Heart left ventricle (tissue), 16 donors: ENCODE measurements around the gene SLC25A29. TPM values are rescaled to one million over a fixed set of nuclear protein-coding genes. Genes with fewer than 3 reads are reported as not detected.

Source experiments
- ATAC-seq, 4 donors: fragments of 200-7000 bp; cut with Tn5 transposase; one replicate each; pipeline ENCODE4 v1.9.1; 2020 to 2022; ENCODE audit warnings: moderate library complexity in 4 of 4, mild to moderate bottlenecking in 3 of 4, moderate number of reproducible peaks in 1 of 4
- DNase-seq, 5 donors: peaks; one replicate each; pipeline ENCODE4 v3.0.0-alpha.2; 2020
- H3K27ac ChIP-seq, 12 donors: fragments of 200-600 bp; sonication (generic) in 4 of 12; one replicate each; pipeline versions ENCODE4 v1.5.0 to v1.8.0; 2016 to 2022; ENCODE audit warnings: mild to moderate bottlenecking in 2 of 12
- H3K27me3 ChIP-seq, 9 donors: fragments of 200-600 bp; sonication (generic) in 2 of 9; one replicate each; pipeline versions ENCODE4 v1.5.1 to v1.8.0; 2016 to 2022; ENCODE audit warnings: mild to moderate bottlenecking in 3 of 9
- H3K36me3 ChIP-seq, 9 donors: fragments of 200-600 bp; sonication (generic) in 2 of 9; one replicate each; pipeline versions ENCODE4 v1.5.0 to v1.8.0; 2018 to 2022; ENCODE audit warnings: mild to moderate bottlenecking in 2 of 9
- H3K4me1 ChIP-seq, 12 donors: fragments of 200-600 bp; sonication (generic) in 4 of 12; one replicate each; pipeline versions ENCODE4 v1.5.0 to v1.8.0; 2016 to 2022; ENCODE audit warnings: mild to moderate bottlenecking in 3 of 12
- H3K4me3 ChIP-seq, 12 donors: fragments of 200-600 bp; sonication (generic) in 4 of 12; one replicate each; pipeline versions ENCODE4 v1.5.0 to v1.8.0; 2017 to 2022; ENCODE audit warnings: mild to moderate bottlenecking in 9 of 12, moderate library complexity in 4 of 12
- H3K9me3 ChIP-seq, 12 donors: fragments of 200-600 bp; sonication (generic) in 4 of 12; one replicate each; pipeline versions ENCODE4 v1.5.0 to v1.8.0; 2016 to 2022; ENCODE audit warnings: mild to moderate bottlenecking in 1 of 12
- CTCF ChIP-seq, 12 donors: fragments of 200-600 bp; sonication (generic) in 4 of 12; IDR thresholded peaks; one replicate each; pipeline versions ENCODE4 v1.5.0 to v1.8.0; 2018 to 2022; ENCODE audit warnings: antibody characterized with exemption in 12 of 12, mild to moderate bottlenecking in 5 of 12
- POLR2A ChIP-seq, 2 donors: fragments of 450-650 bp; IDR thresholded peaks; one replicate each; pipeline ENCODE4 v1.6.1; 2017; ENCODE audit warnings: antibody characterized with exemption in 2 of 2, mild to moderate bottlenecking in 2 of 2, moderate library complexity in 2 of 2
- WGBS, 4 donors: extraction: QIAGEN DNeasy Blood & Tissue Kit in 2 of 4; methylation state at CpG; one replicate each; pipeline versions ENCODE4 v1.1.5 to v1.1.7; 2013 to 2018; 5-methylcytosine and 5-hydroxymethylcytosine counted together
- intact Hi-C, 10 donors: fragments of 100-400 bp; cut with DNase I; formaldehyde crosslinking; loops; one replicate each; pipeline versions ENCODE4 v1.11.1 to v1.14.2; 2022
- polyA plus RNA-seq, 2 donors: library from polyadenylated mRNA; stranded (reverse); fragments of 200-250 nt; gene quantifications; one replicate each; pipeline ENCODE4 v1.2.3, GENCODE V29; 2013
- total RNA-seq, 9 donors: library from RNA; depleted of rRNA in 2 of 9; stranded (reverse); fragments of >200 nt in 2 of 9; fragmentation: NEBNext Ultra II Directional in 3 of 9; extraction: Animal tissue kit (Norgen Biotek cat#: 25700) in 3 of 9; gene quantifications; one replicate each; pipeline versions ENCODE4 v1.1.0 to v1.2.4, GENCODE V29; 2016 to 2023
- donor health status: ischemic (EF 13 %, LVEDD 7.1; RV severe dilation, severe dysfunction).
- donor health status: healthy with polysubstance abuse.
- donor health status: DM: no; HTN: yes; CAD: no.
- donor health status: DM: no; HTN: no; CAD: no.
- donor health status: ischemic (EF 25% LVEDD 6.9; RV normal size, moderate dysfunction).
- donor health status: ischemic (EF 25% LVEDD 5.7; RV mildly dilated, moderate dysfunction).
- donor health status: healthy.
- donor health status: DM: yes; HTN: yes; CAD: no.
- donor health status: ischemic (EF 35%, LVEDD 5.7; RV mildly dilated, moderate dysfunction).
- donor health status: nonischemic (EF 11% LVEDD 7.7; RV severe dilation, severe dysfunction).
- donor health status: DM: yes; HTN: yes; CAD: no.
- donor health status: PGD.
- donor health status: ischemic (EF 29% LVEDD 5.4; RV normal size, mild dysfunction).
- donor health status: nonischemic (EF 23%, LVEDD 6.1; RV moderate dilation, normal function).

Gene SLC25A29
- total and polyA plus RNA-seq, 11 donors: 10.2 to 34.2 (median 21.7) TPM

- TF ChIP-seq CTCF (IDR thresholded peaks at IDR 0.05) (no peak), POLR2A (IDR thresholded peaks at IDR 0.05) (no peak)
- ATAC-seq (no peak), DNase-seq (peak in 1 of 5 donors; percentile 13)
- 91 to 98% (median 94%) methylated on average over 11 of the region's 11 CpGs for WGBS, 4 donors
- Histone ChIP-seq H3K27me3 (no peaks in the 10 kb centered on the region), H3K27ac (peak overlapping the region in 5 of 12 donors; percentile 11 to 88 (median 44)), H3K4me3 (no peak overlapping the region), H3K4me1 (peaks cover 0 to 35% (median 14%) of the 10 kb centered on the region in 12 donors), H3K9me3 (no peaks in the 10 kb centered on the region), H3K36me3 (peaks cover 4 to 80% (median 67%) of the 10 kb centered on the region in 9 donors)
- intact Hi-C loops: no loop called here
These were observed 36.0 kb upstream of the SLC25A29 start for GRCh38 chr14:100342195-100342594.

DNA sequence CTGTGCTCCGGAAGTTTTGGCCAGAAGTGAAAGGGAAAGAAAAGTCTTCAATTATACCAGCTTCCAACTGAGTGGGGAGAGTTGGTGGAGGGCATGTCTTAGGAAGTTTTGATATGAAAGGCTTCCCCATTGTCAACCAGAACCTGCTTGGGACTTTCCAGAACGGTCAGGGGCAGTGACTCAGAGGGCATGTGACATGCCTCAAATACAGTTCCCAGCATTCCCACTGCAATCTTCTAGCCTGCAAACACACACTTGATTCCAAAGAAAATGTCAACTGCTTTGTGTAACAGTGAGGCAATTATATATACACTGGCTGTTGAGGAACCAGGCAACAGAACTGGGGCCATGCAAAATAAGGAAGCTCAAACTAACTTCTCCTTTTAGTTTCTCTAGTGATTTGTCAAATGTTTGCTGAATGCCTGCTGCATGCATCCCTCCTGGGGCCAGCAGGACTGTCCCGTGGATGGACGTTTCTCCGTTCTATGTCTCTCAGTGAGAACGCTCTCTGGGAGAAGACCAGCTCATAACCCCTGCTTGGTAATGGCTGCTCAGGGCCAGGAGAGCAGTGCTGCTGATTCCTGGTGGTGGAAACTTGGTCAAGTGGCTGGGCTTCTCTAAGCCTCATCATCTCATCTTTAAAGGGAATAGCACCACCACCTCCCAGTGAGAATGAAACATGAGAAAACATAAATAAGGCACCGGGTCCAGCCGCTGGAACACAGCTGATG, 35.2 kb upstream of the SLC25A29 start:
- Histone ChIP-seq H3K4me3 (no peak overlapping the region), H3K36me3 (peaks cover 3 to 80% (median 67%) of the 10 kb centered on the region in 9 donors)

GRCh38 chr14:100340423-100340813, 34.2 kb upstream of the SLC25A29 start:
- Histone ChIP-seq H3K4me3 (no peak overlapping the region), H3K27me3 (no peaks in the 10 kb centered on the region), H3K9me3 (no peaks in the 10 kb centered on the region), H3K27ac (peak overlapping the region in 11 of 12 donors; percentile 11 to 88 (median 47)), H3K36me3 (peaks cover 0 to 79% (median 68%) of the 10 kb centered on the region in 9 donors), H3K4me1 (peaks cover 0 to 35% (median 14%) of the 10 kb centered on the region in 12 donors)
- intact Hi-C loops: no loop called here
- TF ChIP-seq CTCF (IDR thresholded peaks at IDR 0.05) (no peak), POLR2A (IDR thresholded peaks at IDR 0.05) (no peak)
- ATAC-seq (peak in 3 of 4 donors; percentile 45 to 58 (median 58)), DNase-seq (peak in 2 of 5 donors; percentile 10 to 16)
- 62 to 74% (median 69%) methylated on average over 6 of the region's 6 CpGs for WGBS, 4 donors

More for the DNA sequence above, 35.2 kb upstream of the SLC25A29 start:
- TF ChIP-seq CTCF (IDR thresholded peaks at IDR 0.05): no peak
- TF ChIP-seq POLR2A (IDR thresholded peaks at IDR 0.05): no peak
- Histone ChIP-seq H3K27ac (peak overlapping the region in 11 of 12 donors; percentile 11 to 88 (median 47)), H3K27me3 (no peaks in the 10 kb centered on the region), H3K4me1 (peaks cover 0 to 35% (median 14%) of the 10 kb centered on the region in 12 donors), H3K9me3 (no peaks in the 10 kb centered on the region)
- peak; percentile 52 to 89 (median 82) for ATAC-seq
- 59 to 69% (median 64%) methylated on average over 8 of the region's 8 CpGs for WGBS, 4 donors
- peak in 3 of 5 donors; percentile 43 to 52 (median 48) for DNase-seq
- intact Hi-C loops: no loop called here

GRCh38 chr14:100339766-100340422, 33.6 kb upstream of the SLC25A29 start:
- WGBS, 4 donors: 75 to 88% (median 81%) methylated on average over 6 of the region's 6 CpGs
- H3K4me1 ChIP-seq: peaks cover 0 to 35% (median 14%) of the 10 kb centered on the region in 12 donors
- ATAC-seq: peak in 1 of 4 donors; percentile 12
- H3K9me3 ChIP-seq: no peaks in the 10 kb centered on the region
- TF ChIP-seq POLR2A (IDR thresholded peaks at IDR 0.05): no peak
- TF ChIP-seq CTCF (IDR thresholded peaks at IDR 0.05): no peak
- H3K27ac ChIP-seq: peak overlapping the region in 4 of 12 donors; percentile 41 to 88 (median 56)
- peaks cover 0 to 84% (median 73%) of the 10 kb centered on the region in 9 donors for H3K36me3 ChIP-seq
- intact Hi-C loops: no loop called here
- H3K4me3 ChIP-seq: no peak overlapping the region
- peak in 2 of 5 donors; percentile 3 to 14 for DNase-seq
- no peaks in the 10 kb centered on the region for H3K27me3 ChIP-seq
